SK-N-SH (cell line): ENCODE data around the gene SACS. TPM values are rescaled to one million over a fixed set of nuclear protein-coding genes. Genes with fewer than 3 reads are reported as not detected.

Experiments
- CTCF ChIA-PET: fragments of 300-600, 350-600 bp; formaldehyde crosslinking; extraction: SDS; loops from one replicate; lab custom pipeline; 2021; lab: Yijun Ruan, JAX
- POLR2A ChIA-PET: fragments of 350-600 bp; sonication (Branson Sonifier 250); formaldehyde crosslinking; extraction: SDS; loops from one replicate; lab custom pipeline; 2020; ENCODE audit warnings: antibody characterized with exemption, inconsistent platforms; lab: Yijun Ruan, JAX
- DNase-seq: peaks from one replicate; pipeline ENCODE4 v3.0.0; 2012
- H2AFZ ChIP-seq: fragments of 200-600 bp; sonication (generic); 2 replicates; pipeline ENCODE4 v1.8.1; 2016; ENCODE audit warnings: antibody characterized with exemption, mild to moderate bottlenecking, low read depth
- H3F3A ChIP-seq: fragments of 200-600 bp; sonication (generic); replicated peaks from 2 replicates; pipeline ENCODE3; 2016; ENCODE audit warnings: antibody characterized with exemption, mild to moderate bottlenecking; ENCODE audit not compliant: insufficient read depth
- H3K27ac ChIP-seq, 2 experiments: fragments of 200-500 bp in 1 of 2; fragments of 200-600 bp in 1 of 2; sonication (Bioruptor generic) in 1 of 2; sonication (generic), shearing (Covaris generic) in 1 of 2; 2 replicates each; pipeline versions ENCODE4 v1.5.1 to v1.6.1; 2014 to 2016; ENCODE audit warnings: low read depth in 2 of 2, inconsistent platforms in 1 of 2, low read length in 1 of 2, mild to moderate bottlenecking in 1 of 2, mixed read lengths in 1 of 2
- H3K27me3 ChIP-seq: fragments of 200-600 bp; sonication (generic), shearing (Covaris generic); 2 replicates; pipeline ENCODE4 v1.6.1; 2016; ENCODE audit warnings: mixed run types; ENCODE audit not compliant: insufficient read depth
- H3K36me3 ChIP-seq, 2 experiments: fragments of 200-500 bp in 1 of 2; fragments of 200-600 bp in 1 of 2; sonication (Bioruptor generic) in 1 of 2; sonication (generic) in 1 of 2; replicated peaks in 1 of 2; 2 replicates each; pipeline versions ENCODE3 to v1.5.1; 2014 to 2016; ENCODE audit warnings: low read length in 1 of 2, mild to moderate bottlenecking in 1 of 2; ENCODE audit not compliant: insufficient read depth in 2 of 2, control insufficient read depth in 1 of 2
- H3K4me1 ChIP-seq, 2 experiments: fragments of 200-500 bp in 1 of 2; fragments of 200-600 bp in 1 of 2; sonication (Bioruptor generic) in 1 of 2; sonication (generic), shearing (Covaris generic) in 1 of 2; 2 replicates each; pipeline versions ENCODE4 v1.5.1 to v1.6.1; 2014 to 2016; ENCODE audit warnings: low read depth in 1 of 2, low read length in 1 of 2, mixed run types in 1 of 2; ENCODE audit not compliant: insufficient read depth in 2 of 2, control insufficient read depth in 1 of 2
- H3K4me2 ChIP-seq: fragments of 200-600 bp; sonication (generic), shearing (Covaris generic); 2 replicates; pipeline ENCODE4 v1.6.1; 2017; ENCODE audit warnings: mixed run types
- H3K4me3 ChIP-seq, 2 experiments: fragments of 200-500 bp in 1 of 2; fragments of 200-600 bp in 1 of 2; sonication (Bioruptor generic) in 1 of 2; sonication (generic), shearing (Covaris generic) in 1 of 2; 2 replicates each; pipeline versions ENCODE4 v1.5.1 to v1.8.1; 2014 to 2016; ENCODE audit warnings: low read depth in 2 of 2, inconsistent platforms in 1 of 2, low read length in 1 of 2, mild to moderate bottlenecking in 1 of 2, mixed read lengths in 1 of 2, moderate library complexity in 1 of 2
- H3K79me2 ChIP-seq: fragments of 200-600 bp; sonication (generic); 2 replicates; pipeline ENCODE4 v1.8.1; 2017; ENCODE audit warnings: mild to moderate bottlenecking; ENCODE audit not compliant: insufficient read depth
- H3K9ac ChIP-seq: fragments of 200-600 bp; sonication (generic); 2 replicates; pipeline ENCODE4 v1.6.1; 2017; ENCODE audit warnings: mixed run types
- H3K9me2 ChIP-seq: fragments of 200-600 bp; sonication (generic); 2 replicates; pipeline ENCODE4 v1.6.1; 2017; ENCODE audit warnings: mixed run types
- H3K9me3 ChIP-seq: fragments of 200-600 bp; sonication (generic); 2 replicates; pipeline ENCODE4 v1.6.1; 2017; ENCODE audit warnings: mixed run types, mild to moderate bottlenecking, moderate library complexity
- H4K20me1 ChIP-seq: fragments of 200-600 bp; sonication (generic); 2 replicates; pipeline ENCODE4 v1.6.1; 2017; ENCODE audit warnings: mild to moderate bottlenecking, mixed run types; ENCODE audit not compliant: insufficient read depth
- CHD2 ChIP-seq: fragments of 150-350 bp; IDR thresholded peaks from 2 replicates; pipeline ENCODE4 v1.6.1; 2018; ENCODE audit warnings: low read length; ENCODE audit not compliant: partially characterized antibody
- ELF1 ChIP-seq: IDR thresholded peaks from 2 replicates; pipeline ENCODE4 v1.4.0; 2012
- EP300 ChIP-seq, 2 experiments: IDR thresholded peaks; 2 replicates each; pipeline versions ENCODE4 v1.4.0 to v1.6.1; 2012; ENCODE audit warnings: borderline replicate concordance in 1 of 2, low read depth in 1 of 2, low read length in 1 of 2
- EZH2phosphoT487 ChIP-seq: fragments of 200-600 bp; sonication (generic); IDR thresholded peaks from 2 replicates; pipeline ENCODE4 v1.6.1; 2017; ENCODE audit warnings: low read depth, mixed run types, mild to moderate bottlenecking, antibody characterized with exemption, moderate library complexity, borderline replicate concordance
- FOSL2 ChIP-seq: IDR thresholded peaks from 2 replicates; pipeline ENCODE4 v1.4.0; 2012; ENCODE audit warnings: low read depth, mild to moderate bottlenecking, moderate library complexity, borderline replicate concordance
- FOXJ3 ChIP-seq: sonication (generic); formaldehyde crosslinking; IDR thresholded peaks from 2 replicates; pipeline ENCODE4 v1.5.1; 2020; ENCODE audit warnings: mild to moderate bottlenecking, missing genetic modification reagents
- FOXM1 ChIP-seq: IDR thresholded peaks from 2 replicates; pipeline ENCODE4 v1.4.0; 2012; ENCODE audit warnings: low read depth, mild to moderate bottlenecking
- GABPA ChIP-seq: IDR thresholded peaks from 2 replicates; pipeline ENCODE4 v1.4.0; 2012; ENCODE audit warnings: low read depth, mild to moderate bottlenecking
- GATA2 ChIP-seq: sonication (generic); formaldehyde crosslinking; IDR thresholded peaks from 2 replicates; pipeline ENCODE4 v1.5.0; 2020; ENCODE audit warnings: mild to moderate bottlenecking, missing genetic modification reagents
- NRF1 ChIP-seq: IDR thresholded peaks from 2 replicates; pipeline ENCODE4 v1.6.1; 2012; ENCODE audit warnings: low read depth, mild to moderate bottlenecking, low read length
- RCOR1 ChIP-seq: fragments of 150-350 bp; IDR thresholded peaks from 2 replicates; pipeline ENCODE4 v1.6.1; 2017; ENCODE audit warnings: antibody characterized with exemption, low read length
- RXRA ChIP-seq: IDR thresholded peaks from 2 replicates; pipeline ENCODE4 v1.4.0; 2012; ENCODE audit warnings: low read depth, mild to moderate bottlenecking, borderline replicate concordance
- SMC3 ChIP-seq: IDR thresholded peaks from 2 replicates; pipeline ENCODE4 v1.6.1; 2012; ENCODE audit warnings: low read depth, low read length, improper control_type of control experiment
- USF2 ChIP-seq: fragments of 150-350 bp; IDR thresholded peaks from 2 replicates; pipeline ENCODE4 v1.6.1; 2017; ENCODE audit warnings: antibody characterized with exemption, low read length, low read depth, borderline replicate concordance
- YY1 ChIP-seq: IDR thresholded peaks from 2 replicates; pipeline ENCODE4 v1.4.0; 2012; ENCODE audit warnings: low read depth, mild to moderate bottlenecking
- WGBS: methylation state at CpG from one replicate; pipeline ENCODE4 v1.1.6; 2017; ENCODE audit warnings: low lambda C conversion rate; 5-methylcytosine and 5-hydroxymethylcytosine counted together
- polyA plus RNA-seq, 3 experiments: library from polyadenylated mRNA; depleted of rRNA; stranded (reverse); fragments of >200 nt; gene quantifications; 2 replicates each; pipeline ENCODE4 v1.2.3, GENCODE V29; 2012
- TF ChIP-seq, protein P1 (sequence below): IDR thresholded peaks from 2 replicates; pipeline ENCODE4 v1.4.0; 2012; ENCODE audit warnings: low read depth
- TF ChIP-seq, protein P2 (sequence below): fragments of 200-600 bp; sonication (generic); IDR thresholded peaks from 2 replicates; pipeline ENCODE4 v1.6.1; 2017; ENCODE audit warnings: antibody characterized with exemption, mild to moderate bottlenecking, moderate library complexity
- TF ChIP-seq, protein P3 (sequence below): IDR thresholded peaks from 2 replicates; pipeline ENCODE4 v1.4.0; 2012; ENCODE audit warnings: low read depth, borderline replicate concordance

Gene SACS
- polyA plus RNA-seq, 1 of the 3 experiments (the other 2 are of a cell fraction): 5.9 TPM

GRCh38 chr13:23414682-23415081 is 18.8 kb downstream of the SACS start:
- peaks cover 71% of the 10 kb centered on the region for H3K79me2 ChIP-seq
- no peaks in the 10 kb centered on the region for H3K9me2 ChIP-seq
- no peaks in the 10 kb centered on the region for H3F3A ChIP-seq
- peaks cover 0 to 11% of the 10 kb centered on the region in 2 experiments for H3K36me3 ChIP-seq
- no peak overlapping the region for H3K4me2 ChIP-seq
- TF ChIP-seq NRF1: no peak
- TF ChIP-seq, protein P1, sequence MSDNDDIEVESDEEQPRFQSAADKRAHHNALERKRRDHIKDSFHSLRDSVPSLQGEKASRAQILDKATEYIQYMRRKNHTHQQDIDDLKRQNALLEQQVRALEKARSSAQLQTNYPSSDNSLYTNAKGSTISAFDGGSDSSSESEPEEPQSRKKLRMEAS: no peak
- TF ChIP-seq GABPA: no peak
- TF ChIP-seq GATA2 (CRISPR knock-in tag): no peak
- TF ChIP-seq FOXM1: no peak
- TF ChIP-seq ELF1: no peak
- TF ChIP-seq EZH2phosphoT487: no peak
- TF ChIP-seq FOSL2: no peak
- no peak for TF ChIP-seq RCOR1
- no peak for TF ChIP-seq YY1
- no peak for TF ChIP-seq SMC3
- TF ChIP-seq CHD2: no peak
- no peak for TF ChIP-seq USF2
- TF ChIP-seq, protein P2, sequence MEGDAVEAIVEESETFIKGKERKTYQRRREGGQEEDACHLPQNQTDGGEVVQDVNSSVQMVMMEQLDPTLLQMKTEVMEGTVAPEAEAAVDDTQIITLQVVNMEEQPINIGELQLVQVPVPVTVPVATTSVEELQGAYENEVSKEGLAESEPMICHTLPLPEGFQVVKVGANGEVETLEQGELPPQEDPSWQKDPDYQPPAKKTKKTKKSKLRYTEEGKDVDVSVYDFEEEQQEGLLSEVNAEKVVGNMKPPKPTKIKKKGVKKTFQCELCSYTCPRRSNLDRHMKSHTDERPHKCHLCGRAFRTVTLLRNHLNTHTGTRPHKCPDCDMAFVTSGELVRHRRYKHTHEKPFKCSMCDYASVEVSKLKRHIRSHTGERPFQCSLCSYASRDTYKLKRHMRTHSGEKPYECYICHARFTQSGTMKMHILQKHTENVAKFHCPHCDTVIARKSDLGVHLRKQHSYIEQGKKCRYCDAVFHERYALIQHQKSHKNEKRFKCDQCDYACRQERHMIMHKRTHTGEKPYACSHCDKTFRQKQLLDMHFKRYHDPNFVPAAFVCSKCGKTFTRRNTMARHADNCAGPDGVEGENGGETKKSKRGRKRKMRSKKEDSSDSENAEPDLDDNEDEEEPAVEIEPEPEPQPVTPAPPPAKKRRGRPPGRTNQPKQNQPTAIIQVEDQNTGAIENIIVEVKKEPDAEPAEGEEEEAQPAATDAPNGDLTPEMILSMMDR: no peak
- TF ChIP-seq EP300 (IDR thresholded peaks at IDR 0.05; ENCODE audit: borderline replicate concordance in 1 of 2, low read depth in 1 of 2, low read length in 1 of 2): no peak
- H4K20me1 ChIP-seq: no peaks in the 10 kb centered on the region
- CTCF ChIA-PET: interaction anchor here (0.8 to 1.5 kb wide), 2 partner anchors 16 to 19 kb away, joined by 3 to 5 read pairs; no protein-coding TSS in a partner anchor
- 98% methylated on average over 2 of the region's 2 CpGs for WGBS
- H3K27me3 ChIP-seq: no peaks in the 10 kb centered on the region
- H2AFZ ChIP-seq: no peak overlapping the region
- POLR2A ChIA-PET: no interaction called here
- no peaks in the 10 kb centered on the region for H3K9me3 ChIP-seq
- no peak overlapping the region for H3K4me3 ChIP-seq
- no peaks in the 10 kb centered on the region for H3K4me1 ChIP-seq
- no peak overlapping the region for H3K9ac ChIP-seq
- DNase-seq: no peak
- H3K27ac ChIP-seq: no peak overlapping the region

- H3K79me2 ChIP-seq: peaks cover 88% of the 10 kb centered on the region
- H4K20me1 ChIP-seq: no peaks in the 10 kb centered on the region
- H3K9ac ChIP-seq: no peak overlapping the region
- no peaks in the 10 kb centered on the region for H3K4me1 ChIP-seq
- no peak for DNase-seq
- H2AFZ ChIP-seq: no peak overlapping the region
- H3K36me3 ChIP-seq: peaks cover 0 to 25% of the 10 kb centered on the region in 2 experiments
- H3K9me2 ChIP-seq: no peaks in the 10 kb centered on the region
- TF ChIP-seq, protein P3, sequence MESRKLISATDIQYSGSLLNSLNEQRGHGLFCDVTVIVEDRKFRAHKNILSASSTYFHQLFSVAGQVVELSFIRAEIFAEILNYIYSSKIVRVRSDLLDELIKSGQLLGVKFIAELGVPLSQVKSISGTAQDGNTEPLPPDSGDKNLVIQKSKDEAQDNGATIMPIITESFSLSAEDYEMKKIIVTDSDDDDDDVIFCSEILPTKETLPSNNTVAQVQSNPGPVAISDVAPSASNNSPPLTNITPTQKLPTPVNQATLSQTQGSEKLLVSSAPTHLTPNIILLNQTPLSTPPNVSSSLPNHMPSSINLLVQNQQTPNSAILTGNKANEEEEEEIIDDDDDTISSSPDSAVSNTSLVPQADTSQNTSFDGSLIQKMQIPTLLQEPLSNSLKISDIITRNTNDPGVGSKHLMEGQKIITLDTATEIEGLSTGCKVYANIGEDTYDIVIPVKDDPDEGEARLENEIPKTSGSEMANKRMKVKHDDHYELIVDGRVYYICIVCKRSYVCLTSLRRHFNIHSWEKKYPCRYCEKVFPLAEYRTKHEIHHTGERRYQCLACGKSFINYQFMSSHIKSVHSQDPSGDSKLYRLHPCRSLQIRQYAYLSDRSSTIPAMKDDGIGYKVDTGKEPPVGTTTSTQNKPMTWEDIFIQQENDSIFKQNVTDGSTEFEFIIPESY: no peak
- TF ChIP-seq SMC3 (no peak), ELF1 (no peak), FOSL2 (no peak), NRF1 (no peak), FOXJ3 (CRISPR knock-in tag) (no peak), RXRA (no peak), YY1 (no peak)
- no peaks in the 10 kb centered on the region for H3K27me3 ChIP-seq
- no peak overlapping the region for H3K27ac ChIP-seq
- no peak overlapping the region for H3K4me3 ChIP-seq
- H3F3A ChIP-seq: no peaks in the 10 kb centered on the region
- ChIA-PET CTCF (no interaction called here), POLR2A (no interaction called here)
- H3K4me2 ChIP-seq: no peak overlapping the region
- H3K9me3 ChIP-seq: no peaks in the 10 kb centered on the region
- 97% methylated on average over 11 of the region's 11 CpGs for WGBS
Observed at GRCh38 chr13:23411706-23412105, 21.8 kb downstream of the SACS start.
